Ishikawa (cell line): Measurements from ENCODE around the gene MICALL2.

Experiments
- CEBPB ChIP-seq: IDR thresholded peaks from 2 replicates; pipeline ENCODE4 v1.6.1; 2012
- CREB1 ChIP-seq: IDR thresholded peaks from 2 replicates; pipeline ENCODE4 v1.6.1; 2012; ENCODE audit warnings: low read depth
- EGR1 ChIP-seq: IDR thresholded peaks from 2 replicates; pipeline ENCODE4 v1.6.1; 2012
- EP300 ChIP-seq: IDR thresholded peaks from 2 replicates; pipeline ENCODE4 v1.6.1; 2012; ENCODE audit warnings: borderline replicate concordance
- FOXM1 ChIP-seq: IDR thresholded peaks from 2 replicates; pipeline ENCODE4 v1.6.1; 2012; ENCODE audit warnings: low read depth, borderline replicate concordance
- NFIC ChIP-seq: IDR thresholded peaks from 2 replicates; pipeline ENCODE4 v1.6.1; 2012
- RAD21 ChIP-seq: IDR thresholded peaks from 2 replicates; pipeline ENCODE4 v1.6.1; 2012; ENCODE audit warnings: low read depth
- TAF1 ChIP-seq: IDR thresholded peaks from 2 replicates; pipeline ENCODE4 v1.6.1; 2012; ENCODE audit warnings: low read depth, mild to moderate bottlenecking
- TCF12 ChIP-seq: IDR thresholded peaks from 2 replicates; pipeline ENCODE4 v1.6.1; 2012; ENCODE audit warnings: low read depth
- TEAD4 ChIP-seq: IDR thresholded peaks from 2 replicates; pipeline ENCODE4 v1.6.1; 2012
- YY1 ChIP-seq: IDR thresholded peaks from 2 replicates; pipeline ENCODE4 v1.6.1; 2012; ENCODE audit warnings: low read depth
- ZBTB7A ChIP-seq: IDR thresholded peaks from 2 replicates; pipeline ENCODE4 v1.6.1; 2012; ENCODE audit warnings: low read depth
- TF ChIP-seq, protein P1 (sequence below): IDR thresholded peaks from 2 replicates; pipeline ENCODE4 v1.6.1; 2012; ENCODE audit warnings: low read depth, mild to moderate bottlenecking
- TF ChIP-seq, protein P2 (sequence below): IDR thresholded peaks from 2 replicates; pipeline ENCODE4 v1.6.1; 2012
- TF ChIP-seq, protein P3 (sequence below): IDR thresholded peaks from 2 replicates; pipeline ENCODE4 v1.6.1; 2012

Gene MICALL2

GRCh38 chr7:1448958-1449357 lies 10.3 kb downstream of the MICALL2 start:
- no peak for TF ChIP-seq TEAD4

DNA sequence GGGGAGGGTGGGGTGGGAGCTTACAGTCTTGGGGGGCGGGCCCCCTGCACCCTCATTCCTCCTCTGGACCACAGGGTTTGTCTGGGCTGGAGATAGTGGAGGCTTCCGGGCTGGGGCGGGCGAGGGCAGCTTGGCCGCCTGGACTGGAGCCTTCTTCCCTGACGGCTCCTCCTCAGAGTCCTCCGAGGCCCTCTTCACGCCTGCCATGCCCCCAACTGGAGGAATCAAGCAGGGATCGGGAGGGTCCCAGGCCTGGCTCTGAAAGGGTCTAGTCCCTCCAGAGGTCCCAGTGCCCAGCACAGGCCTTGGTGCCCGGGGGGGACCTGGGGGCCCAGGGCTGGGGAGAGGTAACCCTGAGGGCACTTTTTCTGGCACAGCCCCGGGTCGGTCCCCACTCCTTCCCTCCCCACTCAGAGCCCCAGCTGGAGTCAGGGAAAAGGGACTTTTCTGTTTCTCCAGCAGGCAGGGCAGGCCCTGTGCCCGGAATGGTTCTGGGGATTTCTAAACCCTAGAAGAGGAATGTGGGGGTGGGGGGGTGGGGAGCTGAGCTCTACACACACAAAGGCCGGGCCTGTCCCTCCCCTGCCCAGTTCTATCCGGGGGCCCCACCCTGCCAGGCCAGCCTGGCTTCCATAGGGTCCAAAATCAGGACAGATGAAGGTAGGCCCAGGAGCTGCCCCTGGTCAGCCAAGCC lies 11.6 kb downstream of the MICALL2 start:
- TF ChIP-seq RAD21 = no peak
- no peak for TF ChIP-seq ZBTB7A
- TF ChIP-seq TCF12 = no peak
- TF ChIP-seq CEBPB = no peak
- no peak for TF ChIP-seq TEAD4
- TF ChIP-seq YY1 = no peak
- TF ChIP-seq, protein P1, sequence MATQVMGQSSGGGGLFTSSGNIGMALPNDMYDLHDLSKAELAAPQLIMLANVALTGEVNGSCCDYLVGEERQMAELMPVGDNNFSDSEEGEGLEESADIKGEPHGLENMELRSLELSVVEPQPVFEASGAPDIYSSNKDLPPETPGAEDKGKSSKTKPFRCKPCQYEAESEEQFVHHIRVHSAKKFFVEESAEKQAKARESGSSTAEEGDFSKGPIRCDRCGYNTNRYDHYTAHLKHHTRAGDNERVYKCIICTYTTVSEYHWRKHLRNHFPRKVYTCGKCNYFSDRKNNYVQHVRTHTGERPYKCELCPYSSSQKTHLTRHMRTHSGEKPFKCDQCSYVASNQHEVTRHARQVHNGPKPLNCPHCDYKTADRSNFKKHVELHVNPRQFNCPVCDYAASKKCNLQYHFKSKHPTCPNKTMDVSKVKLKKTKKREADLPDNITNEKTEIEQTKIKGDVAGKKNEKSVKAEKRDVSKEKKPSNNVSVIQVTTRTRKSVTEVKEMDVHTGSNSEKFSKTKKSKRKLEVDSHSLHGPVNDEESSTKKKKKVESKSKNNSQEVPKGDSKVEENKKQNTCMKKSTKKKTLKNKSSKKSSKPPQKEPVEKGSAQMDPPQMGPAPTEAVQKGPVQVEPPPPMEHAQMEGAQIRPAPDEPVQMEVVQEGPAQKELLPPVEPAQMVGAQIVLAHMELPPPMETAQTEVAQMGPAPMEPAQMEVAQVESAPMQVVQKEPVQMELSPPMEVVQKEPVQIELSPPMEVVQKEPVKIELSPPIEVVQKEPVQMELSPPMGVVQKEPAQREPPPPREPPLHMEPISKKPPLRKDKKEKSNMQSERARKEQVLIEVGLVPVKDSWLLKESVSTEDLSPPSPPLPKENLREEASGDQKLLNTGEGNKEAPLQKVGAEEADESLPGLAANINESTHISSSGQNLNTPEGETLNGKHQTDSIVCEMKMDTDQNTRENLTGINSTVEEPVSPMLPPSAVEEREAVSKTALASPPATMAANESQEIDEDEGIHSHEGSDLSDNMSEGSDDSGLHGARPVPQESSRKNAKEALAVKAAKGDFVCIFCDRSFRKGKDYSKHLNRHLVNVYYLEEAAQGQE = no peak
- no peak for TF ChIP-seq NFIC
- no peak for TF ChIP-seq FOXM1
- no peak for TF ChIP-seq EGR1
- TF ChIP-seq CREB1 = no peak
- TF ChIP-seq, protein P2, sequence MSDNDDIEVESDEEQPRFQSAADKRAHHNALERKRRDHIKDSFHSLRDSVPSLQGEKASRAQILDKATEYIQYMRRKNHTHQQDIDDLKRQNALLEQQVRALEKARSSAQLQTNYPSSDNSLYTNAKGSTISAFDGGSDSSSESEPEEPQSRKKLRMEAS = no peak
- TF ChIP-seq TAF1 = no peak
- TF ChIP-seq, protein P3, sequence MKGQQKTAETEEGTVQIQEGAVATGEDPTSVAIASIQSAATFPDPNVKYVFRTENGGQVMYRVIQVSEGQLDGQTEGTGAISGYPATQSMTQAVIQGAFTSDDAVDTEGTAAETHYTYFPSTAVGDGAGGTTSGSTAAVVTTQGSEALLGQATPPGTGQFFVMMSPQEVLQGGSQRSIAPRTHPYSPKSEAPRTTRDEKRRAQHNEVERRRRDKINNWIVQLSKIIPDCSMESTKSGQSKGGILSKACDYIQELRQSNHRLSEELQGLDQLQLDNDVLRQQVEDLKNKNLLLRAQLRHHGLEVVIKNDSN = no peak
- TF ChIP-seq EP300 = no peak

DNA sequence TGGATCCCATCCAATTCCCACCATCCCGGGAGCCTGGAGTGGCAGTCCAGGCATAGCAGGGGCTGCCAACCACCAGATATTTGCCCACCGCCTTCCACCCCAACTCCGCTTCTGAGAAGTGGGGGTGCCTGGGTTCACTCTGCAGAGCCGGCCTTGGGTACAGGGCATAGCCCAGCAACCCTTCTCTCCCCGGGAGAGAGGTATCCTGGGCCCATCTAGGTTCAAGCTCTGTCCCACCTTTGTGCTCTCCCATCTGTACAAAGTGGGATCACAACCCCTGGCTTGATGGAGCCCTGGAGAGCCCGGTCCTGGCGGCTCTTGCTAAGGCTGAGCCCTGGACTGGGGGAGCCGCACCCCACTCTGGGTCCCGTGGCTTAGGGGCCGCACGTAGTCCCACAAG lies 12.2 kb downstream of the MICALL2 start:
- no peak for TF ChIP-seq TEAD4
- no peak for TF ChIP-seq CEBPB
- TF ChIP-seq RAD21 = no peak
- TF ChIP-seq, protein P3 = no peak
- TF ChIP-seq TCF12 = no peak

DNA sequence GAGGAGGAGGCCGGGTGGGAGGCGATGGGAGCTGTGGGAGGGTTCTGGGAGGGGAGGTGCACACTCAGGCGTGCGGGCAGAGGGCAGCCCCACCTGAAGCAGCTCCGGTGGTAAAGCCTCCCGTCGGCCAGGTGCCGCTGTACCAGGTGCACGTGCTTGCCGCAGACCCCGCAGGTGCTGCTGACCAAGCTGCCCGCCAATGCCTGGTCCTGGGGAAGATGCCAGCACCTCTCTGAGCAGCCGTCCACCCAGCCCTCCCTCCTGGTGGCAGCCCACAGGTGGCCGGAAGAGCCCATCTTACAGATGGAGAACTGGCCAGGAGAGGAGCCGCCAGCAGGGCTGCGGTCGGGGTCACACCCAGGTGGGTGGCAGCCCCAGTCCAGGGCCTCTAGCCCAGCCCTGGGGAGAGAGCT lies 12.6 kb downstream of the MICALL2 start:
- TF ChIP-seq YY1 (no peak), TEAD4 (no peak), CREB1 (no peak), EP300 (no peak), EGR1 (no peak), TAF1 (no peak), ZBTB7A (no peak), CEBPB (no peak), TCF12 (no peak), NFIC (no peak), FOXM1 (no peak), RAD21 (no peak)
- TF ChIP-seq, protein P2 = no peak
- TF ChIP-seq, protein P3 = no peak
- TF ChIP-seq, protein P1 = no peak

DNA sequence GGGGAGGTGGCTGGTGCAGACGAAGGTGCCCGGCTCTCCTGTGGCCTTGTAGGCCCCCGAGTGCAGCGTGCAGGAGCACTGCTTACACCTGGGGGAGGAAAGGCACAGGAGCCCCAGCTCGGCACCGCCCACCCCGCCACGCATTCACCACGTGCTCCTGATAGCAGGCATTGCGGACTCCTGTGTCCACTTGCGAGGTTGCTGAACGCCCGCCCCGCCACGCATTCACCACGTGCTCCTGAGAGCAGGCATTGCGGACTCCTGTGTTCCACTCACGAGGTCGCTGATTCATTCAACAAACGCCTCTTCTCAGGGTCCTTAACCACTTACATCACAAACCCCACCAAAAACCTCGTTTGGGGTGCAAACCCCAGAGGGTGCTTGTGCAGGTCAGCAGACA lies 13.9 kb downstream of the MICALL2 start:
- TF ChIP-seq CEBPB (no peak), ZBTB7A (no peak), EGR1 (no peak), TEAD4 (no peak), FOXM1 (no peak), TCF12 (no peak), YY1 (no peak), NFIC (no peak), TAF1 (no peak)
- TF ChIP-seq, protein P2 = no peak
- TF ChIP-seq, protein P3 = no peak
- TF ChIP-seq, protein P1 = no peak
